Amniotic stem cell (primary cell): ENCODE measurements around the gene OSBP2.

Source experiments
- DNase-seq: peaks from one replicate; lab custom pipeline; 2025; lab: John Stamatoyannopoulos, UW

The OSBP2 gene

DNA sequence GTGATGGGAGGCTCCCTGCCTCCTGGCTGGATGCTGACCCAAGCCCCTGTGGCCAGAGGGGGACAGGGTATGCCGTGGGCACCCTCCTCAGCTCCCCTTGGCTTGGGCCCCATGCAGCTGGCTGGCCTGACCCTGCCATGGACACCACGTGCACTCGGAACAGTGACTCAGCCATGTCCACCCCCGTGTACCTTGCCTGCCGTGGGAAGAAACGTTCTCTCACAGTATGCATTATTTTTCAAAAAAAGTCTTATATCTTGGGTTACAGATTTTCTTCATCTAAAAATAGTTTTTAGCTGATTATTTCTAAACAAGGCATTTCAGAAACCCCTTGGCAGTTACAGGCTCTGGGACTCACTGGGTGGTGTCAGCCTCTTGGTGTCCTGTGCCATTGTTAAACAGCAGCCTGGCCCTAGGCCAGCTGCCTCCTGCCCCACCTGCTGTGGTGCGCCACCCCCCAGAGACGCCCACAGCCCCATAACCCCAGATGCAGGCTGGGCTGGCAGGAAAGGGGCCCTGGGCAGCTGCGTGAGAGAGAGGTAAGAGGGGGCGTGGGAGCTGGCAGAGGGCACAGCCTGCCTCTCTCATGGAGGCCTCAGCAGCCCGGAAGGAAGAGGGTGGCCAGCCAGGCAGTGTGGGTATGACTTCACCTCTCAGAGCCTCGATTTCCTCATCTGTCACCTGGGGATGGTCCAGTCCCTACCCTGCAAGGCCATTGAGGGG lies 174.2 kb downstream of the OSBP2 start:
- no peak for DNase-seq

DNA sequence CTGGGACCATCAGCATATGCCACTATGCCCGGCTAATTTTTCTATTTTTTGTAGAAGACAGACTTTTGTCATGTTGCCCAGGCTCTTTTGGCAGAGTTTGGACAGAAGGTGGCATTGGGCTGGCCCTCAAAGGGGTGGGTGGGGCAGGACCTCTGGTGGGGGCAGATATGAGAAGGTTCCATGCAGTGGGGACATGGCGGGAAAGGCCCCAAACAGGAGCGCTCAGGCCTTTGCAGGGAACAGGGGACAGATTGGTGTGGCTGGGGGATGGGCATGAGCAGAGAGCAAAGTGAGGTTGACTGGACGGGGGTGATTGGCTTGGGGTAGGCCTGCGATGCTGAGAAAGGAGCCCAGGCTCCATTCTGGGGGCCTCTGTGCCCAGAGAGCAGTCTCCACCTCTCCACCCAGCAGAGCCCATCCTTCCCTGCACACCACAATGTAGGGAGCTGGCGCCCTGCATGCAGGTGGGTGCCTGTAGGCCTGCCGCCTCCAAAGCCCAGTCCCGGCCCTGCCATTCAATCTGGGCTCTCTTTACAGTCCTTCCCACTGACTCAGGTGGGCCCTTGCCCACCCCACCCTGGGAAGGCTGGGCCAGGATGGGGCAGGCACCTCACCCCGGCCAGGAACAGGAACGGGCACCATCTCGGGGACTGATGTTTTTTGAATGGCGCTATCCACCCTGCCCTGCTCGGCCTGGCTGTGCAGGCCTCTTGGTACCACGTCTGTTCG lies 175.2 kb downstream of the OSBP2 start:
- no peak for DNase-seq

DNA sequence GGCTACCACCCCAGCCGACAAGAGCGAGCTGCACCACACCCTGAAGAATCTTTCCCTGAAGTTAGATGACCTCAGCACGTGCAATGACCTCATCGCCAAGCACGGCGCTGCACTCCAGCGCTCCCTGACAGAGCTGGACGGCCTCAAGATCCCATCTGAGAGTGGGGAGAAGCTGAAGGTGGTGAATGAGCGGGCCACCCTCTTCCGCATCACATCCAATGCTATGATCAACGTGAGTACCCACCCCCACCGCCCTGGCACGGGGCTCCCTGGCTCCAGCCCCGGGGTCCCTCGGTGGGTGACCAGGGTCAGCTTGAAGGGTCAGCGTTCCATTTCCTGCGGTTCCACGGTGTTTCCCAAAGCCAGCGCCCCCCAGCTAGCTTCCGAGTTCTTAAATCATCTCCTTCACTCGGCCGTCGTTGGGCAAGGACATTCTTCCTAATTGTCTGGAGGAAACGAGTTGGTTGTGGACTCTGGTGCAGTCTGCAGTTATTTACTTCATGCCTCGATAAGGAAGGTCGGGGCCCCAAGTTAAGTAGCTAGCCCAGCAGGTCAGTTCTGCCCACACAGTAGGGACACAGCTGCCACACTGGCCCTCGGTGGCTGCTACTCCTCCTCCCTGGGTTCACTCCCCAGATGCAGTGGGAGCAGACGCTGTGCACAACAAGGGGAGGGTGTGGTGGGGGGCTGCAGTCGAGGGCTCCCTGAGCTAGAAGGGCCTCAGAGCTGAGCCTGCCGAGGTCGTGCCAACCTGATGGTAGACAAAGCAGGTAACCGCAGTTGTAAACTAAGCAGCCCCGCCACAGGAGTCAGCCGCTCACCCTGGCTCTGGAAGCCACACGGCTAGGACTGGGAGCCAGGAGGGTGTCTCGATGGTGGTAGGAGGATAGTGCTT lies 176.0 kb downstream of the OSBP2 start:
- DNase-seq: no peak

DNA sequence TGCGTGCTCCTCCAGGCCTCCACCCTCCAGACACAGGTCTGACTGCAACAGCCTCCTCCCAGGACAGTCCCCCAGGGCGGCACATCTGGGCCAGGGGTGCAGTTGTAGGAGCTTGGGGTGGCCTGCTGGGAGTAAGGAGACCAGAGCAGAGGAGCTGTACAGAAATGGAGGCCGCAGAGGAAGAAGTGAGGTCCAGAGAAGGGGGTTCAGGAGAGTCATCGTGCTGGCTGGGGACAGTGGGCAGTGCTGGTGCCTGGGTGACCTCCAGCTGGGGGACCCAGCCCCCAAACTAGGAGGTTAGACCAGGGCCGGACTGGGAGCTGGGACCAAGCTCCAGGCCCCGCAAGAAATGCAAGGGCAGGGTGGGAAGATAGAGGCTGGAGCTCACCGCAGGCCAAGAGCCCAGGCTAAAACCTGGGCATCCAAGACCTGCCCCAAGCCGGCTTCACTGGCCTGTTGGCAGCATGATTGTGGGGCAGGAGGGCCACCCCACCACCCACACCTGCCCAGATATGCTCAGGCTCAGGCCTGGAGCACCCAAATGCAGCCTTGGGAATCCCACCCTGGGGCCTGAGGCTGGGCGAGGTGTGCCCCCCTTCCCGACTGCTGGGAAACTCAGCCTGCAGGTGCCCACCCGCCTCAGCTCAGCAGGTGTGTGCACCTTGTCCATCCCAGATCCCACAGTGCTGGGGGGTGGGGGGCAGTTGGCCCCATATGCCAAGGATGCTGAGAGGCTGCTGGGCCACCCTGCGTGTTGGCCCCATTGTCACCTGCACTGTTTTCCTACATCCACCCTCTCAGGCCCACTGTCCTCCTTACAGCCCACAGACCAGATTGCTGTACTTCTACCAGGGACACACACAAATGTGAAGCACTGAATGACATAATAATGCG lies 177.0 kb downstream of the OSBP2 start:
- no peak for DNase-seq

DNA sequence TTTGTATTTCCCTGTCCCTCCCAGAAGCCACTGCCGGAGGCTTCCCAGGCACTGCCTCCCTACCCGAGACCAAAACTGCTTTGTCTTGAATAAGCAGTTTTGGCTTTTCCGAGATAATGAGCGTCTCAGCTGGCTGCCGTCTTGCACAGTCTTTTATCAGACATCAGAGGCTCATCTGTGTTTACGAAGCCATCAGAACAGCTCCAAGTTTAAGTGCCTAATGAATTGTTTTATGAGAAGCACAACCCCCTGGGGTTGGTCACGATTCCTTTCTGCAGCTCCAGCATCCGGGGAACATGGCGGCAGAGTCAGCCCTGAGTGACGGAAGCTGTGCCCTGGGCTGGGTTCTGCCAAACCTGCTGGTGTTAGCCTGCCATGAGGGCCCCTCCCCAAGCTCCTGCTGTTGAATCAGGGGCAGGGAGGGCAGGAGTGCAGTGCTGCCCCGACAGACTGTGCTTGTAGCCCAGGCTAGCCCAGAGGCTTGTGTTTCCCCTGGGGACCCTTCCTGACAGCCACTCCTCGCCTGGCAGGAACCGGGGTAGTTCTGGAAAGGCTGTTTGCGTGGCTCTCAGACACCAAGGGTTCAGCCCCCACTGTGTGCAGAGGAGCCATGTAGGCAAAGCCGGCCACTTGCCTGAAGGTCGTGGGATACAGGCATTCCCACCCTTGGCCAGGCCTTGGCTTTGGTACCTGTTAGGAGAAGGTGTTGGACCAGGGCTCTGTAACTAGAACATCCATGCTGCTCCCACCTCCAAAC lies 177.8 kb downstream of the OSBP2 start:
- DNase-seq: no peak

DNA sequence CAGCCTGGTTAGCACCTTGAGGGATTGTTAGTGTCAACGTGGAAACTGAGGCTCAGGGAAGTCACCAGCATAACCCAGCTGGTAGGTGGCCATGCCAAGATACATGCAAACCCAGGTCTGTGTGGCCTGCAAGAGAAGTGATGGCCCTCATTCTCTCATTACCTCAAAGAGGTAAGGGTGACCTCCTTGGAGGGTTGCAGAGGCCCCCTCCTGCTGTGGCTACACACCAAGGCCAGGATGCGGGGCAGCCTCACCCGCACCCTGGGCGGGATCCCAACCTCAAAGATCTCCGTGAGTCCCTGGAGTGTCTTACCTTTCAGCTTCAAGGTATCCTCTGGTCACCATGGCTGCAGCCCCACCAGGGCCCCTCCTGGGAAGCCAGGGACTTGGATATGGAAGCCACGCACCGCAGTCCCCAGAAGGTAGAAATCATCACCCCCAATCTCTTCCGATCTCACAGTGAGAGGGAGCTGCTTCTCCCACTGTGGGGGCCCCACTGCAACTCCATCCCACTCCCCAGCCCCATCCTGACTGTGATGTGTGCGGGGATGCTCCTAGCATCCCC lies 178.5 kb downstream of the OSBP2 start:
- DNase-seq: no peak

DNA sequence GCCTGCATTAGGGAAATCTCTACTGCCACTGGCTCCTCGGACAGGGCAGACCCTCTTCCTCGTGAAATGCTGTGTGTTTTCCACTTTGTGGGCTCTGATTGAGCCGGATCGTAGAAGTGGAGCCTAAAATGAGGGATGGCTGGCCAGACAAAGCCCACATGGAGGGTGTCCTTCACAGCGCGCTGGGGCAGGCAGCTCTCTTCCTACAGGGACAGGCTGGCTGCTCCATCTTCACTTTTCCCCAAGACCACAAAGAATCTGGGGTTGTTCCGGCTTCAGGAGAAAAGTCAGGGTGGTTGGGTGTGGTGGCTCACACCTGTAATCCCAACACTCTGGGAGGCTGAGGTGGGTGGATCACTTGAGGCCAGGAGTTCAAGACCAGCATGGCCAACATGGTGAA lies 179.0 kb downstream of the OSBP2 start:
- no peak for DNase-seq

DNA sequence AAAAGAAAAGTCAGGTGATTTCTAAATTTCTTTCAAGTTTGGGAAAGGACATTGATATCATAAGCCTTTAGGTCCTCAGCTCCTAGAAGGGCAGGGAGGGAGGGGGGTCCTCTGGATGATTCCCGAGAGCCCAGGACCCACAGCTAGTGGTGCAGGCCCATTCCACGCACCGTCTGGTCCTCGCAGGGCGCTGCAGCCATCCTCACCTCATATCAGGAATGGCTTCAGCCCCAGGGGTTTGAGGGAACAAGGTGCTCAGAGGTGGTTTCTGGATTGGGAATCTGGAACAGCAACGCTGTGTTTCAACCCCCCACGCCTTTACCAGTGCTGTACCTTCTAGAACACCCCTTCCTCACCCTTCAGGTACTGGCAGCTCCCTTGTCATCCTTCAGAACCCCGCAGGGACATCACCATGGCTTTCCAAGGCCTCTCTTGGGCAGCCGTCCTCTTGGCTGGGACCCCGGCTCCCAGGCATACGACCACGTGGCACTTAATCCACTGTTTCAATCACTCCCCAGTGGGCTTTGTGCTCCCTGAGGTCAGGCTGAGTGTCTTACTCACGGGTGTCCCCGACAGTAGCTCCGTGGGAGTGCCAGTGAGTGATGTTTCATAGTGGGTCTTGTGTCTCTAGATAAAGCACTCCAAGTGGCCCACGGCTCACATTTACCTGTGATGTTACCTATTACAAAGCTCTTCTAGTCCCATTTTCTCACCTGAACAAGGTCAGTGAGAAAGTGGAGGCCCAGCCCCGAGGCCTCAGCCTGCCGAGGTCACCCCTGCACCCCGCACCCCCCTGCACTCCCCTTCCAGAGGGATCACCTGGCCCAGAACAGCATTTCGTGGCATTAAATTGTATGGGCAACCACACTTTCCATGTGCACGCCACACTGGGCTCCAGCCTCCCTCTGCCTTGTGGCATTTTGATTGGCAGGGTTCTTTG lies 180.0 kb downstream of the OSBP2 start:
- DNase-seq: no peak

DNA sequence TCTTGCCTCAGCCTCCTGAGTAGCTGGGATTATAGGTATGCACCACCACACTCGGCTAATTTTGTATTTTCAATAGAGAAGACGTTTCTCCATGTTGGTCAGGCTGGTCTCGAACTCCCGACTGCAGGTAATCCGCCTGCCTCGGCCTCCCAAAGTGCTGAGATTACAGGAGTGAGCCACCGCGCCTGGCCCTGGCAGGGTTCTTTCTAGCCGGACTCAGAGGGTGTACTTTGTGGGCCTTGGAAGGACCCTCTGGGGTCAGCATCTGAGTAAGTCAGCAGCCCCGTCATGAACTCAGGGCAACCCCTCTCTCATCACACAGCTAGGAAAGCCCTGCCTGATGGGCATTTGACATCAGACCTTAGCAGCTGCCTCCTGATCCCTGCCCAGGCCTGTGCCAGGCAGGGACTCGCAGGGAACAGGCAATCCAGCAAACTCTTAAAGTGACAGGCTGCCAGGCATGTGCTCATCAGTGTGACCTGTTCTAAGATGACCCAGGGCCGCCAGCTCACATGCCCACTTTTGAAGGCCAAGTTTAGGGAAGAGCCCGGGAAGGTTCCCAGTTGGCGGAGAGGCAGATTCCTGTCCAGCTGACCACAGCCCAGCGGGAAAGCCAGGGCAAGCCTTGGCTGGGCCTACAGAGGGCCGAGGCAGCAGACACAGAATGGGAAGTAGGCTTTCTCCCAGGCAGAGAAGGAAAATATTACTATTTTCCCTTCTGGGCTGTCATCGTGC lies 181.0 kb downstream of the OSBP2 start:
- DNase-seq: no peak

DNA sequence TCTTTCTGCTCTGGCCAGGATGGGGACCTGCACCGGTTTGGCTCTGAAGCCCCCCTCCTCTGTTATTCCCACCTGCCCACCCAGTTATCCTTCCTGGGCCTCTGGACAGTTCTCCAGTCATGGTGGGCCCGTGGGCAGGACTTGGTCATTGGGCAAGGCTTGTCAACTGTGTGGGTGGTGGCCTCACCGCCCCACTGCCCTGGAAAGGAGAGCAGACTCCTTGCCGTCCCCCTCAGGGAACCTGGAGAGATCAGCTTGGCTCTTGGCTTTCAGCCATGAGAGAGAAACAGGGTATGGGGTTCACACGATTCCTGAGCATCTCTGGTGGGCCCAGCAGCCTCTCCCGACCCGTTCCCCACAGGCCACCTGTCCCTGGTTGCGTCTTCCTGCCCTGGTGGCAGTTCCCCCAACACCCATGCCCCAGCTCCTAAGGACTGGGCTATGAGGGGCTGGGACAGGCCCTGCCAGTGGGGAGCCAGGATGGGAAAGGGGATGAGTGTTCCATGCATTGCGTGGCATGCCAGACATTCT lies 181.6 kb downstream of the OSBP2 start:
- DNase-seq: no peak

DNA sequence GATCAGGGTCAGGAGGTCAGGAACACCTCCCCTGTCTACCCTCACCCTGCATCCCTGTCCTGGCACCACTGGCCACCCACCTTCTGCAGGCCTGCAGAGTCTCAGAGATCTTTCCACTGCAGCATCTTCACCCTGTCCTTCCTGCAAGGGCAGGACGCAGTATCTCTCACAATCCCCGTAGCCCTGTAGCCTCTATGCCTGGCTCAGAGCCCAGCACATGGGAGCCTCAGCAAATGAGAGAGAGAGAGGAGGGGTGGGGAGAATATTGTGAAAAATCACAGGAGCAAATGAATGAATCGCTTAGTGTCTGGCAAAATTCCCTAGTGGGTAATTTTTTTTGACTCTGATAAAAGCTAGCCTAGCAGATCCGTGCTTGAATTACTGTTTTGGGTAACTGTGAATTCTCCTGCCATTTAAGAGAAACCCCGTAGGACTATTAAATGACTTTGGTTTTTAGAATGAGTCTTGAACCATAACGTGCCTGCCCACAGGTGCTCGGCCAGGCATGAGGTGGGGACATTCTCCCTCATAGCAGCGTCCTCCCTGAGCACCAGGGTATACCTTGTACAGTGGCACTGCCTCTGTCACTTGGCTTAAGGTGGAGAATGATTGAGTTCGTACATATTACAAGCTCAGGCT lies 182.4 kb downstream of the OSBP2 start:
- DNase-seq: no peak

DNA sequence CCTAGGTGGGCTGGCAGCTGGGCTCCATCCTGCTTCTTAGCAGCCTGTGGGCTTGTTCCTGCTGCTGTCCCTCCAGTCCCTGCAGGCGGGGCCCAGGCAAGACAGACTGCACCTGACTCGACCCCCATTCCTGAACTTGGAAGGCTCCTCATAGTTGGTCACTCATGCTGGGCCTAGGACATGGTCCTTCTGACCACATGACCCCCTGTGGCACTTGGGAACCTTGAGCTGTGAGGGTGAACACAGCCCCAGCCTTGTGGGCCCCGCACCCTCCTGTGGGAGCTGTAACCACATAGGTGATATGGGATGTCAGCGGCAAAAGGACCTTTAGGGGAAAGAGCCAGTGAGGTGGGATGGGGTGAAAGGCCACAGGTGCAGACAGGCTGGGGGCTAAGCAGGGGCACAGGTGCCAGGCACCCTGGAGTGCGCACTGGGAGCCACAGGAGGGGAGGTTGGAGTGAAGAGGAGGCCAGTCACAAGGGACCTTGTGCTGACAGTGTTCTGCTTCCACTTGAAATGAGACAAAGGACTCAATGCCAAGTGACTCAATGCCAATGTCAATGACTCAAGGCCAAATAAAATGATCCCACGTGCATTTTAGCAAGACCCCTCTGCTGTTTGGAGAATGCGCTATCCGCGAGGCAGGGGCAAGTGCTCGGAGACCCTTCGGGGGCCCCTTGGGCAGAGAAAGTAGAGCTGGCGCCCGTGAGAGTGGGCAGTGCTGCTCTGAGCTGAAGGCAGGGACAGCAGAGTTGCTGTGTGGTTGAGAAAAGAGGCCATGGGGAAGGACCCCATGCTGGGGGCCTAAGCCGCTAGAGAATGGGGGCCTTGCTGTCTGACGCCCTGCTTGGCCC lies 183.2 kb downstream of the OSBP2 start:
- no peak for DNase-seq

DNA sequence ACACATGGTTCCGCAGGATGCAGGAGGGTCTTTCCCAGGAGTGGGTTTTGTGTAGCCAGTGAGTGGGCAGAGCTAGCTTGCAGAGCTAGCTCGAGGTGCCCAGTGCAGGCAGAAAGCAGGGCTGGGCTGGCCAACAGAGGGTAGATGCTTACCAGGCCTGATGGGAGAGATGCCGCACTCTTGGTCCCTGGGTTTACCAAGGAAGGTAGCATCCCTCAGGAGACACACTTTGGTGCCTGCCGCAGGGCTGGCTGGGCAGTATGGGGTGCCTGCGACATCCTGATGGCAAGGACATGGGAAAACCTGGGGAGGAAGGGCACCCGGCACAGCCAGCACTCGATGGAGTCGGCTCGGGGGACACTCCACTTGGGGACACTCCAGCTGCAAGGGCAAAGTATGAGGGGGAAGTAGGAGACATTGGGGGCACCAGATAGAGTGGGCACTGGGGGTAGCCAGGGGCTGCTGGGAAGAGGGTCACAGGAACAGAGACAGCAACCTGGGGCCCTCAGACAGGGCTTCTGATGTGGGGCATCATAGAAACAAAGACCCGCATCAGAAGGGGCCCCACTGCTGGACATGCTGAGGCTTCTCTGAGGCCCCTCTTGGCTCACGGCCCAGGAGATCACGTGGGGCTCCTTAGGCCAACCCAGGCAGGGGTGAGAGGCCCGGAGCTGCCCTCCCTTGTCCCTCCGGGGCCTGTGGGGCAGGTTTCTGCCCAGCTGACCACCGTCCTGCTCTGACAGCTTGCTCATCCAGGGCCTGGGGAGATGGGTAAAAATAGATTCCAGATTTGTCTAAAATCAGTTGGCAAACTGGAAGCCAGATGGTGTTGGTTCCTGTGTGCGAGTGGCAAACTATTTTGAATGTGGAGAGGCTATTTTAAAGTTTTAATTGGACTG lies 184.1 kb downstream of the OSBP2 start:
- DNase-seq: no peak

DNA sequence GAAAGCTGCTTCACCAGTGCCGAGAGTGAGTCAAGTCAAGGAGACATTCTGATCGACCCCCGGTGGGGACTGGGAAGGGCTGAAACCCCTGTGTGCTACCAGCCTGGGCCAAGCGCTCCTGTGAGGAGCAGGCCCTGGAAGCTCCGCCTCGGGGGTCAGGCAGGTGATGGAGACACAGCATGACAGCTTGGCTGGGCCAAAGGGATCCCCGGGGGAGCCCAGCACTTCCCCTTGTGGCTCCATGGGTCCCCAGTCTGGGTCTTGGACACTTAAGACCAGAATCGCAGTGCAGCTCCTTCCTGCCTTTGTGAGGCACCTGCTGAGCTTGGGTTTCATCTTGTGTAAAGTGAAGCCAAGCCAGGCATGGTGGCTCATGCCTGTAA lies 184.7 kb downstream of the OSBP2 start:
- no peak for DNase-seq

DNA sequence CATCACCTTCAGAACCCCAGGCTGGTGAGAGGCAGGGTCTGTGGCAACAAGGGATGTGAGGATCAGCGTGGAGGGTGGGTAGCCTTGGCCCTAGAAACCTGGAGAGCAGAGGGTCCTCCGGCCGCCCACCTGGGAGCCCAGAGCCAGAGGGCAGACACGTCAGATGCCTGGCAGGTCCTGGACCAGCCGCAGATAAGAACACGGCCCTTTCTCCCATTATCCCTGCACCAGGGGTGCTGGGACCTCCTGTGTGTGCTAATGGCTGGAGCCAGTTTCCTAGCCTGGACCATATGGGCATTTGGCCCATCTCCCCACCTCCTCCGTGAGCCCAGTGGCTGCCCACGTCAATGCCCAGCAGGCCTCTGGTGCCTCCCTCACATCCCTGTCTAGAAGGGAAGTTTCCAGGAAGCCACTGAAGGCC lies 185.5 kb downstream of the OSBP2 start:
- no peak for DNase-seq

DNA sequence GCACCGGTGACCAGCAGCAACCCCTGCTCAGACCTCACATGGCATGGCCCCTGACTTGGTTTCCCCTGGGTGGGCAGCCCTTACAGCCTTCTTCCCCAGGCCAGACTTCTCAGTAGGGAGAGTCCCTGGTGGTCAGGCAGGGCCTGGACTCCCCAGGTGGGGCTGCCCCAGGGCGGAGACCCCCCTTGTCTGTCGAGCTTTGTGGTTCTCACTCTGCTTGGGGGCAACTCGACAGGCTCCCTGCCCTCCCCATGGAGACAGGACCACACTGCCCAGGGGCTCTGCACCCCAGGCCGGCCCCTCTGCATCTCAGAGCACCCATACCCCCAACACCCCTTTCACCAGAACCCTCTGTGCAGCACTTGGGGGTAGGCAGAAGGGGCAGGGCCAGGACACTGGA lies 186.2 kb downstream of the OSBP2 start:
- DNase-seq: no peak
